ENCODE results near the gene CCDC85B.
"Not testable (repeated sequence)": the region's sequence is repeated elsewhere in the genome, so short reads cannot be mapped to it uniquely, and the experiment has no call there.

CCDC85B gene

DNA sequence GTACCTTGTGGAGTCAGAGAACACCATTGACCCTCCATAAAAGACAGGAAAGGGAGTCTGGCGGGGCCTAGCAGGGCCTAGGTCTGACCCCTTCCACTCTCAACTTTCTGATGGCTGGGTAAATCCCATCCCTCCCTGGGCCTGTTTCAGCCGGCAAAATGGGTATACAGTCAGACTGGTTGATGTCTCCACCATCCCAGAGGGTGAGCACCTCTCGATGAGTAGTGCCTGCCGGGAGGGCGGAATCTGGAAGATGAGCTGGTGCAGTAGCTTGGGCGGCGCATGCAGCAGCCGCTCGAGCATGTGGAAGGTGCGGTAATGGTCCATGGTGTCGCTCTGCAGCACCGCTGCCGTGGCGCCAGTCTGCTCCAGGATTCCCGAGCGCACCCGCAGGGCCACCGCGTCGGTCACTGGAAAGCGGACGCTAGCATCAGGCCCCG is 2.7 kb upstream of the CCDC85B start:
- no peak for DNase-seq

DNA sequence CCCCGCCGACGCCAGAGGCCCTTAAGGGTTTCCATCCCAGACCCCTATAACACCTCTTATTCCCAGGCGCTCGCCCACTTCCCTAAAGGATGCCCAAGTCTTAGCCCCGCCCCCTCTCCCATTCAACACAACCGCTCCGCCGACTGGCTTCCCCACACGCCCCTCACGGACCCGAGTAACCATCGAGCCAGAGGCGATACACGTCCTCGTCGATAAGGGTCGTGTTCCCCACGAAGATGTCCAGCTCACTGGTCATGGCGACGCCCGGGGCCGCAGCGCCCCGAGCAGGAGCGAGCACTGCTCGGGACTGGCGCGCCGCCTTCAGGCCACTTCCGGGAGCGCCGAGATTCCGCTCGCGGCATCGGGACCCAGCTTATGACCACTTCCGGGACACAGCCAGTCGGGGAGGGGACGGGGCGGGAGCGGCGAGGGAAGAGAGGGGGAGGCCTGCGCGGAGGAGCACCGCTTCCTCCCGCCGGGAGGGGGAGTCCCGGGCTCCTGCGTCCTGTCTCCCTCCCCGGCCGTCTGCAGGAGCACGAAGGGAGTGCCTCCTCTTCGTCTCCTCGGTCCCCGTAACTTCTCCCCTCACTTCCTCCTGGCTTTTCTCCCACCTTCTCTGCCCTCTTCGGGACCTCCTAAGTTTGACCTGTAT is 2.2 kb upstream of the CCDC85B start, which contains the start of gene FIBP:
FIBP (minus strand) TSS at position 309 of the 652 bp plus-strand sequence; CDS start at position 256, 53 bp downstream.
- peak; percentile 93 for DNase-seq

DNA sequence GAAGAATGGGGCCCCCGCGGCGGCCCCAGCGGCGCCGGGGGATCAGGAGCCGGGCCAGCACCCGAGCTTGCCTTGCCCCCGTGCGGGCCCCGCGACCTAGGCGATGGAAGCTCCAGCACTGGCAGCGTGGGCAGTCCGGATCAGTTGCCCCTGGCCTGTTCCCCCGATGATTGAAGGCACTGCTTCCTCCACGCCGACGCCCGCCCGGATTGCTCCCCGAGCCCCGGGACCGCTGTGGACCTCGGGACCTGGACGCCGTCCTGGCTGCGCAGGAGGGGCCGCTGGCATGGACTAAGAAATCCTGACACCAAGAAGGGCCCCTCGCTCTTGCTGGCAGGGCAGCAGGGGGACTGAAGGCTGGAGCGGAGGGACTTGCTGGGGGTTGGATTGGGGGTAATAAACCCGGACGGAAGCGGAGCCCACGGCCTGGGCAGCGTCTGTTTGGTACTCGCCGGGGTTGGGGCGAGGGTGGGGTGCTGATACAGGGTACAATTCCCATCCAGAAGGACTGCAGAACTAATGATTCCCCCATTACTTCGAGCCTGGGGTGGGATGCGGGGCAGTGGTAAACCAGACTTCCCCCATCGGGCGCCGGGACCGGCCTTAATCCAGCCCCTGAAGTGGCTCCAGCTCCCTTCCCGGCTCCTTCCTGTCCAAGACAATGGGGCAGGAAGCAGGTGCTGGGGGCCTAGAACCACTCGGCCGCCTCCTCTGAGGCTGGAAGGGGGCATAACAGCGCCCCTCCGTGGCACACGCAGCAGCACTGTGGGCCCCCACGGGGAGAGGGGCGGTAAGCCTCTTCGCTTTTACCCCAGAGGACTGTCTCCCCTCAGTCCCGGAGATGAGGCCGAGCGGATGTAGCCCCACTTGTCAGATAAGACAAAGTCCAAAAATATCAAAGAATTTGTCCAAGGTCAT is 1.0 kb downstream of the CCDC85B start:
- DNase-seq: peak; percentile 29

DNA sequence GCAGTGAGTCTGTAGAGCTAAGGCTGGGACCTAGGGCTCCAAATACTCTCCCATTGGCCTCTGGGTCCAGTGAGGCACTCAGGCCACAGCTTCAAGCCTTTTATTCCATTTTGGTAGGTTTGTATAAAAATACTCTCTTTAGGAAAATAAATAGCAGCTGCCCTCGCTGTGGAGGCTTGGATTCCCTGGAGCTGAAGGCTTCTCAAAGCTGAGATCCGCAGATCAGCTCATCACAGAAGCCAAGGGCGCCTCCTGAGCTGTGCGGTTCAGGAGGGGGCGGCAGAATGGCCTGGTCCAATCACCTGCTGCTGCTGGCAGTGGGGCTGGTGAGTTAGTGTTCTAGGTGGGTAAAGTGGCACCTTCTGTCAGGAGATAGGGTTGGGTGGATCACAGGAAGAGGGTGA is 1.7 kb downstream of the CCDC85B start:
- not testable (repeated sequence) for DNase-seq

DNA sequence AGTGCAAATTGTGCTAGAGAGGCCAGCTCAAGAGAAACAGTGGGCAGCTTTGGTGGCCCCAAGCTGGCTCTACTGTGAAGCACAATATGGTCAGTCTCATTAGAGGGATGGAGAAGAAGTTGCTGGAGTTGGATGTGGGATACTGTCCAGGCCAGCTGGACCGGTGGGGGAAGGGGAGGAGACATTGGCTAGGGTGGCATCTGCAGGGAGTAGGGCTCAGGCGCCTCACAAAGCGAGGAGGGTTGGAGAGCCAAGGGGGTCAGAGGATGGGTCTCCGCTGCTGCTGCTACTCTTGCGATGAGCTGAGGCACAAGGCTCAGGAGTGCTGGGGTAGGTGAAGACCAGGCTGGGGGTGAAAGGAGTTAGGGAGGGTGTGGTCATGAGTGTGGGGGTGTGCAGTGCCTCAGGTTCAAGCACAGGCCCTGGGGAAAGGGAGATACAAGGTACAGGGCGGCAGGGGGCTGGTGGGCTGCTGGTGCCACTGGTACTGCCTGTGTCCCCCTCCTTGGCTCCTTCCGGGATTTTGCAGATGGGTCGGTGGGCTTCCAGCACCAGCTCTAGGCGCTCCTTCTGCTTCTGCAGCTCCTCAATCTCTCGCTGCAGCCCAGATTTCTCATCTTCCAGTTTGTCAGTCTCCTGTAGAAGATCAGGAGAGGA is 2.3 kb downstream of the CCDC85B start:
- no peak for DNase-seq

DNA sequence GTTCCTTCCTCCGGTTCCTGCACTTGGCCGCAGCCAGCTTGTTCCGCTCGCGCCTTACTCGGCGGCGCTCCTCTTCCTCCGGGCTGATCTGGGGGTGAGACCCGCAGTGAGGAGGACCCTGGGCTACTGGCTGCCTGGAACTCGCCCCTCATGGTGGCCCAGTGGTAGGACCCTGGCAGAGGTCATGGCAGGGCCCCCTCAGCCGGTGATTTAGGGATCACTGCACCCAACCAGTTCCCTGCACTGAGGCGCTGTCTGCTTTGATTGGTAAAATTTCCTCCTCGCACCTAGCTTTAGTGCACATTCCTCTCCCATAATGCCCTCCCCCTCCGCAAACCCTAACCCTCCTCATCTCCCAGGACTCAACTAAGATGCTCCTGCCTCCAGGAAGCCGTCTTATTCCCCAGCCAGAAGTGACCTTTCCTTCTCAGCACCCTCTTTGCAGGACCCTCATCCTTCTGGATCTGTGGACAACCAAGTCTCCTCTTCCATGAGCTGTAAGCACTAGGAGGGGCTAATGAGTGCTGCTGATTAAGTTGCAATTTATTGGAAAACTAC is 3.6 kb downstream of the CCDC85B start:
- DNase-seq: peak; percentile 72

DNA sequence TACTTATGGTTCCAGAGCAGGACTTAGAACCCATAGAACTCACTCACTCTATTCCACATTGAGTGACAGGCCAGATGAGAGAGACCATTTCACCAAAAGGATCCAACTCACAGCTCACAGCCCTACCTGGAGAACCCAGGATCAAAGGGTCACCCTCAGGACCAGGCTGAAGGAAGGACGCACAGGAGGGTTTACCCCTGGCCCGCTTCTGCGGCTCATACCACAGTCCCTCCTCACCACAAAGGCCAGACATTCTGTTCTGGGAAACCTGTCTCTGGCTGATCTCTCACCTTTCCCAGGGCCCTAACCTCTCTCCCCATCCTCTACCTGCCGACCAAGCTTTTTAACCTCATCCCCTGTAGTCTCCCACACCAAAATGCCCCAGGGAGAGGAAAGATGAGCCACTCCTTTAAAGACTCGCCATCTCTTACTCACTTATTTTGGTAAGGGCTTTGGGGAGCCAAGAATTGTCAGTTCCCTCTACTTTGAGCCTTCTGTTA is 5.1 kb downstream of the CCDC85B start:
- no peak for DNase-seq

DNA sequence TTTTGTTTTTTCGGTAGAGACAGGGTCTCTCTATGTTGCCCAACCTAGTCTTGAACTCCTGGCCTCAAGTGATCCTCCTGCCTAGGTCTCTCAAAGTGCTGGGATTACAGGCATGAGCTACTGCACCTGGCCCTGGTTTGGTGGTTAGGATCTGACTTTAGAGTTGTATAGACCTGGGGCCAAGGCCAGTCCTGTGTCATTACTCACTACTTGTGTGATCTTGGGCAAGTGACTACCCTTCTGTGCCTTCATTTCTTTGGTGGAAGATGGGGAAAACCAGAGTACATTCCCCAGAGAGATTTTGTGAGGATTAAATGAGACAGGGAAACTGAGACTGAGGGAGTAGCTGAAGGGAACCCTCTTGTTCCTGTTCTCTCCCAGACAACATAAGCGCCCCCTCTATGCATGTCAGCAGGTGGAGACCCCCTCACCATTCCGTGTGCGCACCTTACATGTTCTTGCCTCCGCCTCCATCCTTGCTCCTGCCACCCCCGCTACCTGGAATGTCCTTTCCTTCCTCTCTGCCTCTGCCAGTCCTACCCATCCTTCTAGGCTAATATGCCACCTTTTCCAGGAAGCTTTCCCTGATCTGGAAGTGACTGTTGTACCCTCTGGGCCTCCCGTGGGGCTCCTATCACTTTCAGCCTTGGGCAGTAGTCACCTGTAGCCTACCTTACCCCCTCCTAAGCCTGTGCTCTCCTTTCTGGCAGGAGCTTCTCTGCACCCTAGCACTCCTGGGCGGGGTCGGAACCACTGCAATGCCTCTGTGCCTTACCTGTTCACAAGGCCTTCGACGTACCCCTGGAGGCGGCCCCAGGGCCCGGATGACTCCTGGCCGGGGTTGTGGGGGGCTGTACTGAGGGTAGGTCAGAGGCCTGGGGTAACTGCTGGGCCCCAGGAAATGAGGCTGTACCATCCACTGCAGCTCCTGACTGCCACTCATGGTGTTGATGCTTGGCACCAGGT is 5.8 kb downstream of the CCDC85B start:
- DNase-seq: no peak

DNA sequence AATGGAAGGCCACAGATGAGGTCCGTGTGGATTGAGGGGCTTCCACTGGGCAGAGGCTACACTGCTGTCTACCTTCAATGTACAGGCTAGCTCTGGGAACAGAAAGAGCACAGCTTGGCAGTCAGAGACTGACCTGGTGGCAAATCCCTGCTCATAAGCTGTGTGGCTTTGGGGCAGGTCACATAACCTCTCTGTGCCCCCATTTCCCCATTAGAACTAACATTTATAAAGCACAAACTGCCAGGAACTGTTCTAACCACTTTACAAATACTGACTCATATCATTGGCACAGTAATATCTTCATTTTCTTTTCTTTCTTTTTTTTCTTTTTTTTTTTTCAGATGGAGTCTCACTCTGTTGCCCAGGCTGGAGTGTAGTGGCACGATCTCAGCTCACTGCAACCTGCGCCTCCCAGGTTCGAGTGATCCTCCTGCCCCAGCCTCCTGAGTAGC is 6.6 kb downstream of the CCDC85B start:
- DNase-seq: no peak

DNA sequence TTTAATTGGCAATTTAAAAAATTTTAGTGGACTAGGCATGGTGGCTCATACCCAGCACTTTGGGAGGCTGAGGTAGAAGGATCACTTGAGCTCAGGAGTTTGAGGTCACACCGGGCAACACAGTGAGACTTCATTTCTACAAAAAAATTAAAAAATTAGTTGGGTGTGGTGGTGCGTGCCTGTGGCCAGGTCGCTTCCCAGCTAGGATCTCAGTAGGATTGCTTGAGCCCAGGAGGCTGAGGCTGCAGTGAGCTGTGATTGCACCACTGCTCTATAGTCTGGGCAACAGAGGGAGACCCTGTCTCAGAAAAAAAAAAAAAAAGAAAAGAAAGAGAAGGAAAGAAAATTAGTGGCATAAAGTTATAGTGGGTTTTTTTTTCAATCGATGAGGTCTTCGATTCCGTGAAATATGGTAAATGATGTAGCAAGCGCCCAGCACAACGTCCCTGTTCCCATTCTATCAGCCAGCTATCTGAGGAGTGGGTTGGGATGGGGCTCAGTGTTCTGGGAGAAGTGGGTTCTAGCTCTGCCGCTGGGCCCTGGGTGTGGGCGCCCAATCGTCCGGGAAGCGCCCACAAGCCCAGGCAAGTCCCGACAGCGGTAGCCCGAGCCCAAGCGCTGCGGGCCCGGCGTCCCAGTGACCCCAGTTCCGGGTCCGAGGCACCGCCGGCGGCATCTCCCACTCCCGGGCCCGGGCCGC is 8.3 kb downstream of the CCDC85B start:
- DNase-seq: no peak

DNA sequence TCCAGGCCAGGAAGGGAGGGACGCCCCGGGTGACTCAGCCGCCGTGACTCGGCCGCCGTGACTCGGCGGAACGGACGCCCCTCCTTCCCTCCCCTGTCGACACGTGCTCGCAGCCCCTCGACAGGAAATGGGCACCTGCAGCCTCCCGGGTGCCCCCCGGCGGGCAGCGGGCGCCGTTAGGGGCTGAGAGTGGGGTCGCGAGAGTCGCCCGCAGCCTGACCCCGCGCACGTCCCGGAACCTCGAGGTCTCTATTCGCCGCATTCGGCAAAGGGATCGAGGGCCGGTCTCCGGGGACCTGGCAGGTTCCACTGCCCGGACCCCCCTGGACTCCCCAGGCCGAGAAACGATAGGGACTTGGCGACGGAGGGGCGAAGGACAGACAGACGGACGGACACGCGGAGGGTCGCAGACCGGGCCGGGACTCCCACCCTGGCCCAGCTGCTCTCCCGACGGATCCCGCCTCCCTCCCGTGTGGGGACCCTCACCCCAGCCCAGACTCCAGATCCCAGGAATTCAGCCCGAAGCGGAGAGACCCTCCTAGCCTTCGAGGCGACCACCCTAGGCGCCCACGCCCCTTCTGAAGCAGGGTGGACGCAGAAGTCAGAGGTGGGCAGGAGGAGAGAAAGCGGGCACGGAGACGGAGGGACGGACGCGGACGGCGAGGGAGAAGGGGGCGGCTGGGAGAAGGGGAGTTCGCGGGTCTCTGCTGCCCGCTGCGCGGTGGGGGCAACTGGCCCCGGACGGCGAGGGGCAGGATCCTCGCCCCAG is 9.1 kb downstream of the CCDC85B start:
- DNase-seq: peak; percentile 72

DNA sequence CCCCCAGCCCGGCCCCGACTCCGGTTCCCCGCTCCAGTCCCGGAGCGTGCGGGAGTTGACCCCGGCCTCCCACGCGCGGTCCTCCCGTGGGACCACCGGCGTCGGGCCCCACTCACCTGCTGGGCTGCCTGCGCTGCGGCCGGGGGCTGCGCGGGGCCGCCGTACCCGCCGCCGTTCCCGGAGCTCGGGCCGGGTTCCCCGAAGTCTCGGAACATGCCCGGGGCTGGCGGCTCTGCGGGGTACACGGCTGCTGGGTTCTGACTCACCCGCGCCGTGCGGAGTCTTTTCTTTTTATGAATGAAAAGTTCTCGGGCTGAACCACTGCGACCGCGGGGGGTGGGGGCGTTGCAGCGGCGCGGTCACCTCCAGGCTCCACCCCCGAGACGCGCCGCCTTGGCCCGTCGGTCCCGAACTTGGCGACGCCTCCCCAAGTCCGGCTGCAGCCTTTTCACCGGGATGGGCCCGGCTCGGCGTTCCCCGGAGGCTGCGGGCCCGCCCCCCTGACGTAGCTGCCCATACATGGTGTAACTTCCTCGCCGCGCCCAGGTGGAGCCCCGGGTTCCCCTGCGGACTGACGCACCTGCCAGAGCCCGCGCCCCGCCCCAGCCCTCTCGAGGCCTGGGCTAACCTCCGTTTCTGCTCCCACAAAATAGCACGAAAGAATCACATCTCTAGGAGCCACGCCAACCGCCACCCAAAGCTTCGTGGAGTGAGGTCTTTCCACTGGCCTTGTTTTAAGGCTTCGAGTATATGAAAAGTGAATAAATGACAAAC is 9.8 kb downstream of the CCDC85B start, which contains the start of gene FOSL1:
FOSL1 (minus strand) TSS at position 264 of the 774 bp plus-strand sequence; CDS start at position 215, 49 bp downstream.
- DNase-seq: peak; percentile 89

DNA sequence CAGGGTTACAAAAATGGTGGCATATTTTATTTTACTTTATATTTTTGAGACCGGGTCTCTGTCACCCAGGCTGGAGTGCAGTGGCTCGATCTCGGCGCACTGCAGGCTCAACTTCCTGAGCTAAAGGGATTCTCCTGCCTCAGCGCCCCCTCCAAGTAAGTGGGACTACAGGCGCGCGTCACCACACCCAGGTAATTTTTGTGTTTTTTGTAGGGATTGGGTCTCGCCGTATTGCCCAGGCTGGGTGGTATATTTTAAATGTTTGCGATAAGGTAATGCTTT is 10.4 kb downstream of the CCDC85B start:
- DNase-seq: no peak

DNA sequence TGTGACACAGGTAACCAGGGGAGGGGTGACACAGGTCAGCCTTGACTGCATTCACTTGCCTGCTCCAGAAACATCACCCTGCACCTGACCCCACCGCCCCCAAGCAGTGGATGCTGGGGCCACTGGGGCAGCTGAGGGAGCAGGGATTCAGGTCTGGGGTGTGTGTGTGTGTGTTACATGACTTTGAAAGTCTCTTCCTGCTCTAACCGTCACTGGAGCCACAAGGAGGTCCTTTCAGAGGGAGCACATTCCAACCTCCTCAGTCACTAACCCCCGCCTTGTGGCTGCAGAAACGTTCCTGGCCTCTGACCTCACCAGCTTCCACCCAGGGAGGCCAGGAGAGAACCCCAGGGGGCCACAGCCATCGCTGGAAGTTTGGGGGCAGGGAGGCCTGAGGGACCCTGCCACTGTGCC is 12.6 kb downstream of the CCDC85B start:
- peak; percentile 28 for DNase-seq

DNA sequence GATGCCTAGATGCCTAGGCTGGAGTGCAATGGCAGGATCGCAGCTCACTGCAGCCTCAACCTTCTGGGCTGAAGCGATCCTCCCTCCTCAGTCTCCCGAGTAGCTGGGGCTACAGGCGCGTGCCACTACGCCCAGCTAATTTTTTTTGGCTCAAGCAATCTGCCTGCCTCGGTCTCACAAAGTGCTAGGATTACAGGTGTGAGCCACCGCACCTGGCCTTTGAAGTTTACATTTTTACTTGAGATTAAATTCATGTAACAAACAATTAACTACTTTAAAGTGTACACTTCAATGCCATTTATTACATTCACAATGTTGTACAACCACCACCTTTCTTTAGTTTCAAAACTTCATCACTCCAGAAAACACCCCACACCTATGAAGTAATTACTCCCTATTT is 13.2 kb downstream of the CCDC85B start:
- no peak for DNase-seq

DNA sequence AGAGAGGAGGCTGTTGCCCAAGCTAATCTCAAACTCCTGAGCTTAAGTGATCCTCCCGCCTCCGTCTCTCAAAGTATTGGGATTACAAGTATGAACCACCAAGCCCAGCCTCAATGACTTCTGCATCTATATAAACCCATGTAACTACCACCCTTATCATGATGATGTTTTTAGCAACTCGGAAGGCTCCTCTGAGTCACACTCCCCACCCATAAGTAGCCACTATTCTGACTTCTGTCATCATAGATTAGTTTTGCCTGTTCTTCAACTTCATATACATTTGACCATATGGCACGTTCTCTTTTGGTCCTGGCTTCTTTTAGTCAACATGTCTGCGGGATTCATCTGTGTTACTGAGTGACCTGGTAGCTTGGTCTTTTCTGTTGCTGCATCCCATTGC is 16.1 kb downstream of the CCDC85B start:
- no peak for DNase-seq

DNA sequence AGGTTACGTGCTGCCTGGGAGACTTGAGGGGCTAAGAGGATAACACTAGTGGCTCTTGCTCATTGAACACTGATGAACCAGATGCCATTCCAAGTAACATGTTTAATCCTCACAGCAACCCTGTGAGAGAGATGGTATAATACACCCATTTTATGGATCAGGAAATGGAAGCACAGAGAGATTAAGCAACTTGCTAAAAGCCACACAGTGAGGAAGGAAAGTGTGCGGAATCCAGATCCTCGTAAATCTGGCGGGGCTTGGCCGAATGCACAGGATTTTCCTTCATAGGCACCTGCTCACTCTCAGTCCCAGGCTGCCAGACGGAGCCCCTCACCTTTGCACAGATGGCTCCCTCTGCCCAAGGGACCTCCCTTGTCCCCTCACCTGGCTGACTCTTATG is 17.4 kb downstream of the CCDC85B start:
- no peak for DNase-seq

DNA sequence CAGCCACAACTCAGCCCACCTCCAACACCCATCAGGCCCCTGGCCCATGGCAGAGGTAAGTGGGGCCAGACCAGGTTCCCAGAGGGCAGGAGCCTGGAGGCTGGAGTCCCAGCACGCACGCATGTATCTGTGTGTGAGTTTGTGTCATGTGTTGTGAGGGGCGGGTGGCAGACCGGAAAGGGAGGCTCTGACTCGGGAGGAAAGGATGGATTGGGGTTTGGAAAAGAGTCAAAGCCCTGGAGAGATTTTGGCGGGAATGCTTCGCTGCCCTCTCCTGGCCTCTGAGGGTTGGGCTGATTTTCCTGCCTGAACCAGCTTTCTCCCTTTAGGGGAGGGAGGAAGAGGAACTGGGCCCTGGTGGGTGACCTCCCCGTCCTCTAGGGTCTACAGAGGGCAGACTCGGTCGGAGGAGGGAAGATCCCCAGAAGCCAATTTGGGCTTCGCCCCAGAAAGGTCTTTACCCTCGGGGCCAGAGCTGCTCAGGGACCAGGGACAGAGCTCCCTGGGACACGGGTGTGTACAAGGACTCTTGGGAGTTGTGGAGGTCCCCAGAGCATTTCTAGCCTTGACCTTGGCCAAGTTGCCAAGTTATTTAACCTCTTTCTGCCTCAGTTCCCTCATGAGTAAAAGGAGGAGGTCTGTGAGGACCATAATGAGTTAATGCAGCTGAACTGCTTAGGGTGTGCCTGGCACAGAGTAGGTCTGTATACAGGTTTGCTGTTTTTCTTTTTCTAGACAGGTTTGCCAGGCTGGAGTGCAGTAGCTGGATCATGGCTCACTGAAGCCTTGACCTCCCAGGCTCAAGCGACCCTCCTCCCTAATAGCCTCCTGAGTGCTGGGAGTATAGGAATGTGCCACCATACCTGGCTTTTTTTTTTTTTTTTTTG is 21.5 kb downstream of the CCDC85B start:
- DNase-seq: peak; percentile 47
